Gastroesophageal sphincter (tissue), 4 donors: ENCODE measurements around the gene ANKFY1. TPM values are rescaled to one million over a fixed set of nuclear protein-coding genes. Genes with fewer than 3 reads are reported as not detected.
"Not testable (repeated sequence)": the region's sequence is repeated elsewhere in the genome, so short reads cannot be mapped to it uniquely, and the experiment has no call there.

Experiments
- ATAC-seq: fragments of 150-250 bp; one replicate; pipeline ENCODE4 v1.9.1; 2016; ENCODE audit warnings: mild to moderate bottlenecking, moderate library complexity
- H3K27ac ChIP-seq, 4 donors: fragments of 200-600 bp; sonication (generic) in 3 of 4; 1 replicate in 3 of 4; 2 replicates in 1 of 4; pipeline ENCODE4 v1.5.1; 2016 to 2019
- H3K27me3 ChIP-seq: fragments of 200-600 bp; sonication (generic); one replicate; pipeline ENCODE4 v1.5.1; 2019
- H3K36me3 ChIP-seq, 2 donors: fragments of 200-600 bp; sonication (generic); one replicate each; pipeline ENCODE4 v1.5.1; 2019; ENCODE audit warnings: control low read depth in 1 of 2
- H3K4me1 ChIP-seq, 3 donors: fragments of 200-600 bp; sonication (generic); 1 replicate in 2 of 3; 2 replicates in 1 of 3; pipeline ENCODE4 v1.5.1; 2016 to 2019; ENCODE audit warnings: control low read depth in 2 of 3
- H3K4me3 ChIP-seq, 2 donors: fragments of 200-600 bp; sonication (generic); one replicate each; pipeline ENCODE4 v1.5.1; 2019; ENCODE audit warnings: mild to moderate bottlenecking in 1 of 2, moderate library complexity in 1 of 2
- H3K9me3 ChIP-seq, 3 donors: fragments of 200-600 bp; sonication (generic); one replicate each; pipeline ENCODE4 v1.5.1; 2017 to 2019; ENCODE audit warnings: control low read depth in 2 of 3
- EP300 ChIP-seq: sonication (generic); formaldehyde crosslinking; IDR thresholded peaks from one replicate; pipeline ENCODE4 v1.6.1; 2017; ENCODE audit warnings: antibody characterized with exemption, mild to moderate bottlenecking
- POLR2A ChIP-seq, 2 donors: fragments of 450-650 bp; IDR thresholded peaks; one replicate each; pipeline ENCODE4 v1.6.1; 2017; ENCODE audit warnings: antibody characterized with exemption in 2 of 2, mild to moderate bottlenecking in 2 of 2, moderate library complexity in 1 of 2
- POLR2AphosphoS5 ChIP-seq: sonication (generic); formaldehyde crosslinking; IDR thresholded peaks from one replicate; pipeline ENCODE4 v1.6.1; 2017; ENCODE audit warnings: antibody characterized with exemption
- WGBS, 2 donors: methylation state at CpG; one replicate each; pipeline ENCODE4 v1.1.5; 2018; ENCODE audit warnings: low coverage in 1 of 2; 5-methylcytosine and 5-hydroxymethylcytosine counted together
- total RNA-seq, 4 donors: library from RNA; depleted of rRNA; stranded (reverse); fragments of >200 nt; gene quantifications; one replicate each; pipeline ENCODE4 v1.1.0, GENCODE V29; 2016
- TF ChIP-seq, protein P1 (sequence below), 4 experiments: fragments of 200-600 bp in 2 of 4; fragments of 450-650 bp in 2 of 4; sonication (generic) in 1 of 4; IDR thresholded peaks; one replicate each; pipeline ENCODE4 v1.5.1; 2017 to 2019; ENCODE audit warnings: antibody characterized with exemption in 4 of 4, mild to moderate bottlenecking in 2 of 4, moderate library complexity in 2 of 4

The ANKFY1 gene
- total RNA-seq, 4 donors from 2014 or later: 22.4 to 46.4 (median 40.2) TPM

DNA sequence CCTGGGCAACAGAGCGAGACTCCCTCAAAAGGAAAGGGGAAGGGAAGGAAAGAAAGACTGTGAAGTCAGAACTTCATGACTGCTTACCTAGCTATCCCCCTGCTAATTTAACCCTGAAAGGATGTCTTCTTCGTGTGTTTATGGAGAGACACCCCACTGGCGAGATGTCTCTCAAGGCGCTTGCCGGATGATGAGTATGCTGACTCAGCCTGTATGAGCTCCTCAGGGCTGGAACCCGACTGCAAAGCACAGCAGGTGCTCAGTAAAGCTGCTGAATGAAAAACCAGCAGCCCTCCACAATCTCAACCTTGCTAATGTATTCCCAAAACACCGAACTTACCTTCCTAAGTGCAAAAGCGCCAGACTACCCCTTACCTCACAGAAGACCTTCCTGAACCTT lies 2.3 kb downstream of the ANKFY1 start:
- Histone ChIP-seq H3K4me1 (peaks cover 0 to 36% (median 17%) of the 10 kb centered on the region in 3 donors), H3K9me3 (peaks cover 0 to 11% (median 0%) of the 10 kb centered on the region in 3 donors), H3K4me3 (no peak overlapping the region), H3K27me3 (no peaks in the 10 kb centered on the region), H3K36me3 (peaks cover 0 to 21% of the 10 kb centered on the region in 2 donors), H3K27ac (no peak overlapping the region)
- ATAC-seq: no peak
- 91 to 94% methylated on average over 6 of the region's 8 CpGs for WGBS, 2 donors
- TF ChIP-seq EP300 (no peak), POLR2A (IDR thresholded peaks at IDR 0.05) (no peak), POLR2AphosphoS5 (no peak)
- TF ChIP-seq, protein P1, sequence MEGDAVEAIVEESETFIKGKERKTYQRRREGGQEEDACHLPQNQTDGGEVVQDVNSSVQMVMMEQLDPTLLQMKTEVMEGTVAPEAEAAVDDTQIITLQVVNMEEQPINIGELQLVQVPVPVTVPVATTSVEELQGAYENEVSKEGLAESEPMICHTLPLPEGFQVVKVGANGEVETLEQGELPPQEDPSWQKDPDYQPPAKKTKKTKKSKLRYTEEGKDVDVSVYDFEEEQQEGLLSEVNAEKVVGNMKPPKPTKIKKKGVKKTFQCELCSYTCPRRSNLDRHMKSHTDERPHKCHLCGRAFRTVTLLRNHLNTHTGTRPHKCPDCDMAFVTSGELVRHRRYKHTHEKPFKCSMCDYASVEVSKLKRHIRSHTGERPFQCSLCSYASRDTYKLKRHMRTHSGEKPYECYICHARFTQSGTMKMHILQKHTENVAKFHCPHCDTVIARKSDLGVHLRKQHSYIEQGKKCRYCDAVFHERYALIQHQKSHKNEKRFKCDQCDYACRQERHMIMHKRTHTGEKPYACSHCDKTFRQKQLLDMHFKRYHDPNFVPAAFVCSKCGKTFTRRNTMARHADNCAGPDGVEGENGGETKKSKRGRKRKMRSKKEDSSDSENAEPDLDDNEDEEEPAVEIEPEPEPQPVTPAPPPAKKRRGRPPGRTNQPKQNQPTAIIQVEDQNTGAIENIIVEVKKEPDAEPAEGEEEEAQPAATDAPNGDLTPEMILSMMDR (IDR thresholded peaks at IDR 0.05): no peak

DNA sequence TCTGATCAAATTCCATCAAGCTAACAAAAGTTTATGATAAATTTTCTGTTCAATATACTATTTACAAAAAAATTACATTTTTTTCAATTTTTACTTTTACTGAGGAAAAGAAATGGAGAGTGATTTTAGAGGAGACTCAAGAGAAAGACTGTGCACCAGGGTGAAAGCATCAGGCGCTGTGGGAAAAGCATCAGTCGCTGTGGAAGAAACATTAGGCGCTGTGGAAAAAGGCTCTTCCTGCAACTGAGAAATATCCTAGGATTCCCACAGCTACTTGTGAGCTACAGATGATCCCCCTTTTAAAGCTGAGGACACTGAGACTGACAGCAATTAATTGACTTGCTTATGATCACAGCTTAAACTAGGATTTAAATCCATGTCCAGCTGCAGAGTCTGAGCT lies 4.9 kb downstream of the ANKFY1 start:
- Histone ChIP-seq H3K4me3 (no peak overlapping the region), H3K27me3 (no peaks in the 10 kb centered on the region), H3K36me3 (peaks cover 0 to 26% of the 10 kb centered on the region in 2 donors), H3K4me1 (peaks cover 0 to 32% (median 17%) of the 10 kb centered on the region in 3 donors), H3K27ac (no peak overlapping the region), H3K9me3 (peaks cover 0 to 11% (median 0%) of the 10 kb centered on the region in 3 donors)
- TF ChIP-seq POLR2AphosphoS5: no peak
- TF ChIP-seq POLR2A (IDR thresholded peaks at IDR 0.05): no peak
- TF ChIP-seq EP300: no peak
- TF ChIP-seq, protein P1 (IDR thresholded peaks at IDR 0.05): no peak
- 96 to 100% methylated on average over 2 to 3 of the region's 3 CpGs for WGBS, 2 donors
- no peak for ATAC-seq

DNA sequence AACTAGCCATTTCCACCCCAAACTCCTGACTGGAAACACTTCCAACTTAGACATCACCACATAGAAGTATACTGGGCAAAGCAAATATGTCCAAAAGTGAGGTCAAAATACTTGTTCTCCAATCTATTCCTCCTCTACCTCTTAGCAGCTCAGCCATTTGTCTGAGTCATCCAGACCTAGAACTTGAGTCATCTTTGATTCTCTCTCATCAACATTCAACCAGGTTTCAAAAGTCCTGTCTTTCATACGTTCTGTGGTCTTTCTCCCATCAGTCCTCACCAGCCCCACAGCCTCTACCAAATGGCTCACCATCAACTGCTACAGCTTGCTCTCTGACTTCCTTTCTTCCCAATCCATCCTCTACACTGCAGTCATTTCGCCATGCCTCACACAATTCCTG lies 6.8 kb downstream of the ANKFY1 start:
- H3K27ac ChIP-seq: no peak overlapping the region
- peaks cover 0 to 28% (median 9%) of the 10 kb centered on the region in 3 donors for H3K4me1 ChIP-seq
- H3K9me3 ChIP-seq: peaks cover 0 to 11% (median 0%) of the 10 kb centered on the region in 3 donors
- no peak for ATAC-seq
- H3K27me3 ChIP-seq: no peaks in the 10 kb centered on the region
- WGBS, 2 donors: 89 to 90% methylated on average over 2 of the region's 2 CpGs
- TF ChIP-seq EP300 (no peak), POLR2A (IDR thresholded peaks at IDR 0.05) (no peak), POLR2AphosphoS5 (no peak)
- TF ChIP-seq, protein P1 (IDR thresholded peaks at IDR 0.05): no peak
- no peak overlapping the region for H3K4me3 ChIP-seq
- H3K36me3 ChIP-seq: peaks cover 0 to 26% of the 10 kb centered on the region in 2 donors

DNA sequence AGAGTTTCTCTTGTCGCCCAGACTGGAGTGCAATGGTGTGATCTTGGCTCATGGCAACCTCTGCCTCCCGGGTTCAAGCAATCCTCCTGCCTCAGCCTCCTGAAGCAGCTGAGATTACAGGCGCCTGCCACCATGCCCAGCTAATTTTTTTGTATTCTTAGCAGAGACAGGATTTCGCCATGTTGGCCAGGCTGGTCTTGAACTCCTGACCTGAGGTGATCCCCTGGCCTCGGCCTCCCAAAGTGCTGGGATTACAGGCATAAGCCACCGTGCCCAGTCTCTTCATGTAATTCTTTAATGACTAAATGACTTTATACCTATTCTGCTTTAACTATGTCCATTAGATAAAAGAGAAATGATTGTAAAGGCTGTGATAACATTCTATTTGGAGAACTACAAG lies 8.5 kb downstream of the ANKFY1 start:
- 82 to 93% methylated on average over 3 of the region's 6 CpGs for WGBS, 2 donors
- peaks cover 0 to 31% (median 2%) of the 10 kb centered on the region in 3 donors for H3K4me1 ChIP-seq
- not testable (repeated sequence) for H3K27ac ChIP-seq, H3K27me3 ChIP-seq, H3K4me3 ChIP-seq, ATAC-seq
- peaks cover 0 to 11% (median 0%) of the 10 kb centered on the region in 3 donors for H3K9me3 ChIP-seq
- H3K36me3 ChIP-seq: peaks cover 0 to 17% of the 10 kb centered on the region in 2 donors

GRCh38 chr17:4250887-4251286 lies 12.9 kb downstream of the ANKFY1 start:
- H3K27me3 ChIP-seq: no peaks in the 10 kb centered on the region
- H3K4me1 ChIP-seq: peaks cover 2 to 63% (median 13%) of the 10 kb centered on the region in 3 donors
- TF ChIP-seq EP300: no peak
- TF ChIP-seq, protein P1 (IDR thresholded peaks at IDR 0.05): no peak
- TF ChIP-seq POLR2A (IDR thresholded peaks at IDR 0.05): no peak
- no peak for TF ChIP-seq POLR2AphosphoS5
- H3K4me3 ChIP-seq: no peak overlapping the region
- H3K27ac ChIP-seq: no peak overlapping the region
- peaks cover 0 to 8% of the 10 kb centered on the region in 2 donors for H3K36me3 ChIP-seq
- 60 to 67% methylated on average over 2 of the region's 2 CpGs for WGBS, 2 donors
- ATAC-seq: no peak
- no peaks in the 10 kb centered on the region for H3K9me3 ChIP-seq
